Upper lobe of left lung (tissue), 6 donors: ENCODE measurements around the gene NT5DC1. TPM values are rescaled to one million over a fixed set of nuclear protein-coding genes. Genes with fewer than 3 reads are reported as not detected.

Source experiments
- ATAC-seq, 2 donors: fragments of 200-7000 bp; cut with Tn5 transposase; one replicate each; pipeline ENCODE4 v1.9.1; 2022; ENCODE audit warnings: mild to moderate bottlenecking in 2 of 2, moderate library complexity in 2 of 2; ENCODE audit not compliant: low FRiP score in 2 of 2
- DNase-seq, 2 donors: peaks; one replicate each; pipeline ENCODE4 v3.0.0-alpha.2; 2019 to 2020
- H3K27ac ChIP-seq, 4 donors: fragments of 200-600 bp; sonication (generic); one replicate each; pipeline ENCODE4 v1.5.1; 2016 to 2019
- H3K27me3 ChIP-seq, 4 donors: fragments of 200-600 bp; sonication (generic); one replicate each; pipeline ENCODE4 v1.5.1; 2017 to 2019
- H3K36me3 ChIP-seq, 4 donors: fragments of 200-600 bp; sonication (generic); one replicate each; pipeline ENCODE4 v1.5.1; 2016 to 2019
- H3K4me1 ChIP-seq, 4 donors: fragments of 200-600 bp; sonication (generic); one replicate each; pipeline ENCODE4 v1.5.1; 2018 to 2019
- H3K4me3 ChIP-seq, 4 donors: fragments of 200-600 bp; sonication (generic); one replicate each; pipeline ENCODE4 v1.5.1; 2017 to 2019; ENCODE audit warnings: mild to moderate bottlenecking in 2 of 4, moderate library complexity in 1 of 4
- H3K9me3 ChIP-seq, 4 donors: fragments of 200-600 bp; sonication (generic); one replicate each; pipeline ENCODE4 v1.5.1; 2018 to 2019
- CTCF ChIP-seq, 6 experiments: fragments of 450-650 bp in 4 of 6; fragments of 200-600 bp in 2 of 6; sonication (generic) in 2 of 6; IDR thresholded peaks; one replicate each; pipeline ENCODE4 v1.5.1; 2016 to 2019; ENCODE audit warnings: antibody characterized with exemption in 6 of 6
- EP300 ChIP-seq, 4 donors: sonication (generic); formaldehyde crosslinking; IDR thresholded peaks; one replicate each; pipeline ENCODE4 v1.5.1; 2017; ENCODE audit warnings: antibody characterized with exemption in 4 of 4, control low read depth in 2 of 4
- POLR2A ChIP-seq, 4 donors: fragments of 450-650 bp; IDR thresholded peaks; one replicate each; pipeline ENCODE4 v1.5.1; 2016 to 2017; ENCODE audit warnings: antibody characterized with exemption in 4 of 4, mild to moderate bottlenecking in 2 of 4
- POLR2AphosphoS5 ChIP-seq, 2 donors: sonication (generic); formaldehyde crosslinking; IDR thresholded peaks; one replicate each; pipeline ENCODE4 v1.5.1; 2017; ENCODE audit warnings: antibody characterized with exemption in 2 of 2
- WGBS, 2 donors: methylation state at CpG; one replicate each; pipeline ENCODE4 v1.1.5; 2017 to 2018; 5-methylcytosine and 5-hydroxymethylcytosine counted together
- total RNA-seq, 6 donors: library from RNA; depleted of rRNA in 4 of 6; stranded (reverse); fragments of >200 nt in 4 of 6; gene quantifications; one replicate each; pipeline versions ENCODE4 v1.1.0 to v1.2.1, GENCODE V29; 2016 to 2021
- donor health status: DM: no; HTN: no; CAD: no; lungs with moderate emphysema.
- donor health status: DM: no; HTN: yes; CAD: no; lungs with severe emphysema.

NT5DC1 gene
- total RNA-seq, 6 donors from 2014 or later = 5.4 to 55.6 (median 28.8) TPM

- WGBS, 2 donors = 61 to 64% methylated on average over 9 to 13 of the region's 13 CpGs
- peak; percentile 14 to 30 for TF ChIP-seq POLR2AphosphoS5 (IDR thresholded peaks at IDR 0.05)
- TF ChIP-seq CTCF (IDR thresholded peaks at IDR 0.05) = no peak
- TF ChIP-seq POLR2A (IDR thresholded peaks at IDR 0.05) = peak in 1 of 4 donors; percentile 46
- TF ChIP-seq EP300 (IDR thresholded peaks at IDR 0.05) = no peak
- Histone ChIP-seq H3K4me3 (peak overlapping the region in 3 of 4 donors; percentile 31 to 55 (median 47)), H3K4me1 (peaks cover 0 to 8% (median 0%) of the 10 kb centered on the region in 4 donors), H3K9me3 (no peaks in the 10 kb centered on the region), H3K27me3 (no peaks in the 10 kb centered on the region), H3K36me3 (no peaks in the 10 kb centered on the region), H3K27ac (peak overlapping the region; percentile 81 to 88 (median 86))
- DNase-seq (peak in 1 of 2 donors; percentile 63), ATAC-seq (peak; percentile 55 to 88)
These were observed 40.7 kb upstream of the NT5DC1 start for GRCh38 chr6:116059713-116060571.

- H3K9me3 ChIP-seq = no peaks in the 10 kb centered on the region
- H3K4me3 ChIP-seq = peak within 1 kb of the TSS in 3 of 4 donors; percentile 31 to 55 (median 47)
- no peaks in the 10 kb centered on the region for H3K36me3 ChIP-seq
- no peaks in the 10 kb centered on the region for H3K27me3 ChIP-seq
- WGBS, 2 donors = 31 to 38% methylated on average over 7 of the region's 7 CpGs
- peak within 1 kb of the TSS; percentile 81 to 88 (median 86) for H3K27ac ChIP-seq
- ATAC-seq (peak; percentile 92 to 93), DNase-seq (peak in 1 of 2 donors; percentile 59)
- TF ChIP-seq POLR2AphosphoS5 (IDR thresholded peaks at IDR 0.05) = peak in 1 of 2 donors; percentile 38
- TF ChIP-seq POLR2A (IDR thresholded peaks at IDR 0.05) = peak in 3 of 4 donors; percentile 30 to 54 (median 32)
- peak in 5 of 6 experiments; percentile 8 to 59 (median 34) for TF ChIP-seq CTCF (IDR thresholded peaks at IDR 0.05)
- TF ChIP-seq EP300 (IDR thresholded peaks at IDR 0.05) = no peak
- H3K4me1 ChIP-seq = peaks cover 0 to 8% (median 0%) of the 10 kb centered on the region in 4 donors
These were observed 39.9 kb upstream of the NT5DC1 start, which contains the start of gene FRK for GRCh38 chr6:116060572-116061283. FRK (minus strand) TSS chr6:116060891; CDS start chr6:116060311, 580 bp downstream.

GRCh38 chr6:116062496-116062895 lies 38.2 kb upstream of the NT5DC1 start:
- WGBS, 2 donors = 88 to 89% methylated on average over 4 of the region's 4 CpGs
- Histone ChIP-seq H3K9me3 (no peaks in the 10 kb centered on the region), H3K36me3 (no peaks in the 10 kb centered on the region), H3K4me1 (peaks cover 0 to 8% (median 0%) of the 10 kb centered on the region in 4 donors), H3K27ac (no peak overlapping the region), H3K4me3 (no peak overlapping the region), H3K27me3 (no peaks in the 10 kb centered on the region)
- TF ChIP-seq EP300 (IDR thresholded peaks at IDR 0.05) = no peak
- TF ChIP-seq POLR2AphosphoS5 (IDR thresholded peaks at IDR 0.05) = no peak
- TF ChIP-seq CTCF (IDR thresholded peaks at IDR 0.05) = no peak
- no peak for TF ChIP-seq POLR2A (IDR thresholded peaks at IDR 0.05)
- DNase-seq = no peak
- ATAC-seq = no peak

- no peaks in the 10 kb centered on the region for H3K36me3 ChIP-seq
- no peaks in the 10 kb centered on the region for H3K27me3 ChIP-seq
- ATAC-seq (no peak), DNase-seq (no peak)
- H3K27ac ChIP-seq = no peak overlapping the region
- no peaks in the 10 kb centered on the region for H3K9me3 ChIP-seq
- no peak for TF ChIP-seq EP300 (IDR thresholded peaks at IDR 0.05)
- no peak for TF ChIP-seq POLR2AphosphoS5 (IDR thresholded peaks at IDR 0.05)
- no peak for TF ChIP-seq CTCF (IDR thresholded peaks at IDR 0.05)
- TF ChIP-seq POLR2A (IDR thresholded peaks at IDR 0.05) = no peak
- peaks cover 0 to 3% (median 0%) of the 10 kb centered on the region in 4 donors for H3K4me1 ChIP-seq
- H3K4me3 ChIP-seq = no peak overlapping the region
These were observed 36.0 kb upstream of the NT5DC1 start for GRCh38 chr6:116064666-116065065.
